ENCODE results near the gene CHKB.
"Not testable (repeated sequence)": the region's sequence is repeated elsewhere in the genome, so short reads cannot be mapped to it uniquely, and the experiment has no call there.

CHKB gene

GRCh38 chr22:50622723-50623327 lies 40.2 kb upstream of the CHKB start:
- DNase-seq (ENCODE audit: extremely low spot score) = no peak
- ChIA-PET POLR2A (interaction anchor here (2.2 kb wide), 1 partner anchor 40 kb away, joined by 10 read pairs; the partner anchor contains the start of gene CHKB), CTCF (interaction anchor here (0.7 kb wide), 1 partner anchor 42 kb away, joined by 4 read pairs; no protein-coding TSS in a partner anchor)
- TF ChIP-seq LEF1 (IDR thresholded peaks at IDR 0.05; ENCODE audit: borderline replicate concordance) (no peak), L3MBTL2 (conservative IDR thresholded peaks at IDR 0.05) (no peak), ARNT (IDR thresholded peaks at IDR 0.05) (no peak), FOXA1 (IDR thresholded peaks at IDR 0.05) (no peak), NFRKB (IDR thresholded peaks at IDR 0.05) (no peak), SUZ12 (IDR thresholded peaks at IDR 0.05) (no peak), ZNF384 (IDR thresholded peaks at IDR 0.05) (no peak), FOXM1 (IDR thresholded peaks at IDR 0.05; ENCODE audit: borderline replicate concordance) (no peak), ELF4 (IDR thresholded peaks at IDR 0.05) (no peak)
- TF ChIP-seq, protein P1, sequence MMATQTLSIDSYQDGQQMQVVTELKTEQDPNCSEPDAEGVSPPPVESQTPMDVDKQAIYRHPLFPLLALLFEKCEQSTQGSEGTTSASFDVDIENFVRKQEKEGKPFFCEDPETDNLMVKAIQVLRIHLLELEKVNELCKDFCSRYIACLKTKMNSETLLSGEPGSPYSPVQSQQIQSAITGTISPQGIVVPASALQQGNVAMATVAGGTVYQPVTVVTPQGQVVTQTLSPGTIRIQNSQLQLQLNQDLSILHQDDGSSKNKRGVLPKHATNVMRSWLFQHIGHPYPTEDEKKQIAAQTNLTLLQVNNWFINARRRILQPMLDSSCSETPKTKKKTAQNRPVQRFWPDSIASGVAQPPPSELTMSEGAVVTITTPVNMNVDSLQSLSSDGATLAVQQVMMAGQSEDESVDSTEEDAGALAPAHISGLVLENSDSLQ (IDR thresholded peaks at IDR 0.05) = no peak

DNA sequence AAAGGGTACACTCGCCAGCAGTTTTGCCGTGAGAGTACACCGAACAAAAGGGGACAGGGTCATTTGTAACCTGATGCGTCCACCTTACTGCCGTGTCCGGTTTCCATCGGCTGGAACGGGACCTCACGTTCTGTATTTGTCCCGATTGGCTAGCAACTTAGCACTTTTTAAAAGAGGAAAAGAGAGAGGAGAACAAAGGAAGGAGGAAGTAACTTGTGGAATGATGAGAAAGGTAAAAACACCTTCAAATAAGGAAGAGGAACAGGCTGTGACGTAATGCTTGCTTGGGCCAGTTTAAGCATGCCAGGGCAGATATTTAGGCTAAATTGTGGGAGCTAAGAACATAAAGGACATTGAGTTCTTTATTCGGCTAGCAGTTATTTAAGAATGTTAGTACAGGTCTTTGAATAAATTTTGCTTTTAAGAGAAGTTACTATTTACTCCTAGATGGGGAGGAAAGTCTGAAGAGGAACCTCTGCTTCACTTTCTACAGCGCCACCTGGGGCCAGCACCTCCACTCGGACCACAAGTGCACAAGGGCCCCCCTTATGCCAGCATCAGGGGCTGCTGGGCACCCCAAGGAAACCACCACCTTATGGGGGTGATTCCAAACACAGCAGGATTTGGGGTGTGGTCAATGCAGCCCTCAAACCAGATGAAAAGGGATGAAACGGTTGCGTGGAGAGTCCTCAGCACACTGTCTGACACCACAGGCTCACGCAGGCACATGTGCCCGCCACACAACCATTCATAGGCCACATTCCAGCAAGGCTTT lies 39.5 kb upstream of the CHKB start:
- ChIA-PET CTCF (interaction anchor here (0.7 to 2.2 kb wide), 4 partner anchors 16 to 59 kb away, joined by 4 to 10 read pairs (median 7); partner anchors contain the start of gene SYCE3), POLR2A (interaction anchor here (1.3 to 2.2 kb wide), 4 partner anchors 40 to 96 kb away, joined by 6 to 11 read pairs (median 8); partner anchors contain the start of genes CHKB, CPT1B and SCO2)
- no peak for DNase-seq (ENCODE audit: extremely low spot score)
- TF ChIP-seq LEF1 (IDR thresholded peaks at IDR 0.05; ENCODE audit: borderline replicate concordance) (no peak), NFRKB (IDR thresholded peaks at IDR 0.05) (no peak), FOXM1 (IDR thresholded peaks at IDR 0.05; ENCODE audit: borderline replicate concordance) (no peak), SP1 (IDR thresholded peaks at IDR 0.05) (no peak), SUZ12 (IDR thresholded peaks at IDR 0.05) (no peak), FOXK2 (IDR thresholded peaks at IDR 0.05) (no peak), ARNT (IDR thresholded peaks at IDR 0.05) (no peak), L3MBTL2 (conservative IDR thresholded peaks at IDR 0.05) (no peak)

DNA sequence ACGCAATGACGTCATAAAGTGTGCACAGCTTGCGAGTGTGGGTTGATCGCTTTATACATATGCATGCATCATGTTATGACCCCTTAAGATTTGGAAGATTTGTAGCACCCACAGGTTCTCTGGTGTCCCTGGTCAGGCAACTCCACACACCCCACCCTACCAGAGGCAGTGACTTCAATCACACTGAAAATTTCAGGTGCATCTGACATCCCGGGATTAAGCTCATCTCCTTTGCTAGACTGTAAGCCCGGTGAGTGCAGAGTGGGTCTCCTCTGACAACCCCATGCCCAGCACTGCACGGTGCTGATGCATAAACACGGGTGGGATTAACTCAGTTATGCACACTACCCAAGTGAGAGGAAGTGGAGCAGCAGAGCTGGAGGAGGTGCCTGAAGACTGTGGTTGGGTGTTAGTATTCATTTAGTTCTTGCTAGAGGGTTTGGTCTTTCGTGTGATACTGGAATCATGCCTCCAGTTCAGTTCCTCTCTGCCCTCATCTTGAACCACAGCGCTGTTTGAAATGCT lies 38.8 kb upstream of the CHKB start:
- ChIA-PET POLR2A (interaction anchor here (1.0 to 2.2 kb wide), 6 partner anchors 9 to 96 kb away, joined by 3 to 11 read pairs (median 6); partner anchors contain the start of genes CHKB, CPT1B and SCO2), CTCF (interaction anchor here (0.8 to 2.2 kb wide), 7 partner anchors 10 to 96 kb away, joined by 4 to 10 read pairs (median 6); partner anchors contain the start of genes SCO2 and SYCE3)
- DNase-seq (ENCODE audit: extremely low spot score) = no peak
- TF ChIP-seq LEF1 (IDR thresholded peaks at IDR 0.05; ENCODE audit: borderline replicate concordance) (no peak), NFRKB (IDR thresholded peaks at IDR 0.05) (no peak), TARDBP (IDR thresholded peaks at IDR 0.05) (no peak), FOXA1 (IDR thresholded peaks at IDR 0.05) (no peak), FOXM1 (IDR thresholded peaks at IDR 0.05; ENCODE audit: borderline replicate concordance) (no peak), FOXK2 (IDR thresholded peaks at IDR 0.05) (no peak), SUZ12 (IDR thresholded peaks at IDR 0.05) (no peak), HDGF (IDR thresholded peaks at IDR 0.05; ENCODE audit: borderline replicate concordance) (no peak)

DNA sequence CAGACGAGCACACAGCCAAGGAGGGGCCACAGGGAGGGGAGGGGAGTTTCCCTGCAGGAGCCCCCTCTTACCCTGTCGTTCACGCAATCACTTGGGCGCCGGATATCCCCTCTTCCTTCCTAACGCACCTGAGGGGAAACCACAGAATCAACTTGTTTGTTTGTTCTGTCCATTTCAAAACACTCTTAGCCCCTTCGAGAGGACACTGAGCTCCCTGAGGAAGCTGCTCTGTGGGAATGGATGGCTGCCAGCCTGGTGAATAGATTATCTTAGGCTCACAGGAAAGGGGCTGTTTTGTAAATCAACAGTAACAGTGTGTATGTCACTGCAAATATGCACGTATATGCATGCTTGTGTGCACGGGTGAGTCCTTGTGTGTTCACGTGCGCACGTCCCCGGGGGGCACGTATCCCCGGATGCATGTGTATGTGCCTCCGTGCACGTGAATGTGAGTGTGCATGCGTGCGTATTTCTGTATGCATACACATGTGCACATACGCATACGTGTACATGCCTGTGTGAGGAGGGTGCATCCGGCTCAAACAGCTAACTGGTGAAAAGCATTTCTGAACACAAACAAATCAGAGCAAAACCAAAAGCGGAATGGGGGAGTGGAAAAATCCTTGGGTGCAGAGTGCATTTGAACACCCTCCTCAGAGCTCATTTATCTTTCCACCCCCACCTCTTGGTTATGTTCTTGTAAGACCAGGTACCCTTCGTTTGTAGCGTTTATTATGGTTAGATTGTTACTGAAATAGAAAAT lies 38.1 kb upstream of the CHKB start:
- DNase-seq (ENCODE audit: extremely low spot score) = peak; percentile 77

DNA sequence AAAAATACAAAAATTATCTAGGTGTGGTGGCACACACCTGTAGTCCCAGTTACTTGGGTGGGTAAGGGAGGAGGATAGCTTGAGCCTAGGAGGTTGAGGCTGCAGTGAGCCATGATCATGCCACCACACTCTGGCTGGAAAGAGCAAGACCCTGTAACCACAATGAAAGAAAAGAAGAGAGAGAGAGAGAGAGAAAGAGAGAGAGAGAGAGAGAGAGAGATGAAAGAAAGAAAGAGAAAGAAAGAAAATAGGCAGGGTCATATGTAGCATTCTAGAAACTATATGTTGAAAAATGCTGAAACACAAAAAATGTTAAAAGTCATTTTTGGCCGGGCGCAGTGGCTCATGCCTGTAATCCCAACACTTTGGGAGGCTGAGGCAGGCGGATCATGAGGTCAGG lies 31.6 kb upstream of the CHKB start:
- CTCF ChIA-PET, POLR2A ChIA-PET: not testable (repeated sequence)

More for the DNA sequence above, 38.1 kb upstream of the CHKB start:
- TF ChIP-seq L3MBTL2 (conservative IDR thresholded peaks at IDR 0.05) (peak; percentile 31; the same call in 1 of the 2 replicates), ELF4 (IDR thresholded peaks at IDR 0.05) (no peak)
- TF ChIP-seq, protein P1 (IDR thresholded peaks at IDR 0.05) = no peak
- ChIA-PET POLR2A (interaction anchor here (0.7 to 2.2 kb wide), 8 partner anchors 8 to 95 kb away, joined by 3 to 11 read pairs (median 4); partner anchors contain the start of genes CHKB, CPT1B and SCO2), CTCF (interaction anchor here (0.6 to 2.2 kb wide), 17 partner anchors 9 to 494 kb away, joined by 3 to 10 read pairs (median 4); partner anchors contain the start of genes SCO2 and SYCE3)

GRCh38 chr22:50613291-50613981 lies 30.8 kb upstream of the CHKB start:
- DNase-seq (ENCODE audit: extremely low spot score) = no peak
- TF ChIP-seq HDGF (IDR thresholded peaks at IDR 0.05; ENCODE audit: borderline replicate concordance) (no peak), L3MBTL2 (conservative IDR thresholded peaks at IDR 0.05) (no peak), LEF1 (IDR thresholded peaks at IDR 0.05; ENCODE audit: borderline replicate concordance) (no peak), NFRKB (IDR thresholded peaks at IDR 0.05) (no peak), FOXM1 (IDR thresholded peaks at IDR 0.05; ENCODE audit: borderline replicate concordance) (no peak), ZNF384 (IDR thresholded peaks at IDR 0.05) (no peak)
- TF ChIP-seq, protein P1 (IDR thresholded peaks at IDR 0.05) = no peak
- POLR2A ChIA-PET = interaction anchor here (0.6 to 1.5 kb wide), 3 partner anchors 38 to 89 kb away, joined by 3 to 4 read pairs (median 3); partner anchors contain the start of gene SCO2
- CTCF ChIA-PET = interaction anchor here (1.4 kb wide), 1 partner anchor 50 kb away, joined by 4 read pairs; no protein-coding TSS in a partner anchor

More for the DNA sequence above, 31.6 kb upstream of the CHKB start:
- not testable (repeated sequence) for DNase-seq (ENCODE audit: extremely low spot score)

Data from HEK293T (cell line).